HG03378 (cell line): ENCODE results near the gene GULP1.

Experiments
- ATAC-seq: cut with Tn5 transposase; IDR thresholded peaks from one replicate; pipeline ENCODE4 v1.9.1; 2021; ENCODE audit warnings: mild to moderate bottlenecking, moderate library complexity; ENCODE audit not compliant: unreplicated experiment

GULP1 gene

GRCh38 chr2:188322569-188323551, 31.2 kb downstream of the GULP1 start:
- no peak for ATAC-seq

DNA sequence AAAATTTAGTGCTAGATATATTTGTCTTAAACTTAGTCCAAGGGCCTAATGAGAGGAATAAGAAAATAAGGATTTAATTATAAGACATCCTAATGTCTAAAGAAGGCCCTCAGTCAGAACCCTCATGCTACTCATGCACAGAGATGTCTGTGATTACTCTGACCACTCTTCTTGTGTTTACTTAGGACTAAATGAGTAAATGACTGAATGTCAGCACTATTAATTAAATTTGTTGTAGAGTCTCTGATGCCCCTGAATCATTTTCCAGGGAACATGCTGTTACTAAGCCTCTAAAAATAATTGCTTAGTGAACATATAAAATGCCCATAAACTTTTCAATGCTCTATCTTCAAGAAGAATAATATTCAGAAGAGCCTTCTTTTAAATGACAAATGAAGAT, 32.4 kb downstream of the GULP1 start:
- no peak for ATAC-seq

DNA sequence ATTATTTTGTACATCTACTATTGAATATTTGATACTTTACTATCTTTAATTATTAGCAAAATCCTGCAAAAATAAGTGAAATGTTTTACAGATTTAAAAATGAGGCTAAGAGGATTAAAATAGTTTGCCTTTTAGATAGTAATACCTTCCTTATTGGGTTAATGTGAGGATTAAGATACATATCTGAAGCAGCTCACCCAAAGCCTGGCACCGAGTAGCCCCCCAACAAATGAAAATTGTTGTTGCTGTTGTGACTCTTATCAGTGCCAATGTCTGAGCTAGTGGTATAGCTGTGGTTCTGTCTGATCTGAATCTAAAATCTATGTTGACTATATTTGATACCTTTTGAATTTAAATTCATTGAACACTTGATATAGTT, 34.6 kb downstream of the GULP1 start:
- no peak for ATAC-seq

DNA sequence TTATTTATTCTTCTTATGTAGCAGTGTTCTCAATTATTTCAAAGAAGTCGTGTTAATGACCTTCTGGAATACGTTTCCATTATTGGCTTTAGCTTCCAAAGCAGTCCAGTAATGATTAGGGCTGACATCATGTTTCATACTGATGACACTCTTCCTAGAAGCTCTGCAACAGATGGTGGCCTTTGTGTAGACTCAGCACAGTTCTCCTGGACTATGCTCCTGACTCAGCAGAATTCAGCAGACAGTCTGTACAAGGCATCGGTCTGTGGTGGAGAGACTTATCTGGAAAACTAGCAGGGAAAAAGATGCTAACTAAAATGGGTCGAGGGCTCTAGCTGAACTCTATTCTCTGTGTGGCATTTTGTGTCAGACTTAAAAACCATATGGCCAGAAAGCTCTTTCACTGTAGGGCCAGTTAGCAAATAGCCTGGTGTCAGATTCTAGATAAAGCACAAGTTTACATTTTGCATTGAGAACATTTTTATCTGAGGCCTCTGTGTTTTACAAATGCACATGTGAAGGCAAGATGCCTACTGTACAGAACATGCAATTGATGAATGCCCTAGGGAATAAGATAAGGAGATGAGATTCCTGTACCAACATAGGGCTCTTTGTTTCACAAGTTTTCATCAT, 35.1 kb downstream of the GULP1 start:
- ATAC-seq = no peak

GRCh38 chr2:188327518-188328213, 36.0 kb downstream of the GULP1 start:
- no peak for ATAC-seq

GRCh38 chr2:188328419-188328818, 36.7 kb downstream of the GULP1 start:
- ATAC-seq = no peak

GRCh38 chr2:188330316-188331053, 38.8 kb downstream of the GULP1 start:
- no peak for ATAC-seq

DNA sequence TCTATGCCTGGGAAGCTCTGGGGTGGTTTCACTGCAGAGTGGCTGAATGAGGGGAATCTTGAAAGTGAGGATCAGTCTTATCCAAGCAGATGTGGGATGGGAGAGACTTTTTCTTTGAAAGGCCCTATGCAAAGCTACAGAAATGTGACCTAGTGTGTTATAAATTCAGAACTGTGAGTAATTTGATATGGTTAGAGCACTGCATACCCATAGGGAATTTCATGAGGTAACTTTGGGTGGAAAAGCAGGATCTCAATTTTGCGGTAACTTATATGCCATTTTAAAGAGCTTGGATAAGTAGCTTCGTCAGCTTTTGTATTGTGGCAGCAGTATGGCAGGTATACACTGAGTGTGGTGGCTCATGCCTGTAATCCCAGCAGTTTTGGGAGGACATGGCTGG, 40.9 kb downstream of the GULP1 start:
- no peak for ATAC-seq

- ATAC-seq = no peak
These were observed 42.3 kb downstream of the GULP1 start for GRCh38 chr2:188333751-188334524.

DNA sequence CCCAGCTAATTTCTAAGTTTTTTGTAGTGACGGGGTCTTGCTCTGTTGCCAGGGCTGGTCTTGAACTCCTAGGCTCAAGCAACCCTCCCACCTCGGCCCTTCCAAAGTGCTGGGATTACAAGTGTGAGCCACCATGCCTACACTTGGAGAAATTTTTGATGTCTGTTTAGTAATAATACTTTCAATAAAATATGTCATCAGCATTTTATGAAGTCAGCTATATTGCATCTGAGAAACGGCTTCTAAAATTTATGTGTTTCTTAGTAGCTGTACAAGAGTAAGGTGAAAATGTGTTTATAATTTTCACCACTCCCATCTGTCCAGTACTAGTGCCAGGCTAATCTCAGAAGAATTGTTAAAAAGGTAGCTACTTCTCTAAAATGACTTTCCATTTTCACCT, 46.8 kb downstream of the GULP1 start:
- no peak for ATAC-seq

DNA sequence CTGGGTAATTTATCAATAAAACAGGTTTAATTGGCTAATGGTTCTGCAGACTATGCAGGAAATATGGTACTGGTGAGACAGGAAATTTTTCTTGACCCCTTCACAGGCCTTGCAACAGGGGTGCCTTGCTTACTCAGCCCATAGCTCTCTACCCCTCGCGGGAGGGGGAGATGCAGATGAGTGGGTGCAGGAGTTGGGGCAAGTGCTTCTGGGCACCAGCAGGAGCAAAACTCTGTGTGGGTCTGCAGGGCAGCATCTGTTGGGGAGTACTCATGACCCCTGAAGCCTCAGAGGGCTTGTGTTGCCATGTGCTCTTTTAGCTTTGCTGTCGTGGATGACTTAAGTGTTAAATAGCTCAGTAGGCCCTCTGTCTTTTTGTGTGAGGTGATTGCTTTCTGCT, 48.6 kb downstream of the GULP1 start:
- ATAC-seq = no peak

DNA sequence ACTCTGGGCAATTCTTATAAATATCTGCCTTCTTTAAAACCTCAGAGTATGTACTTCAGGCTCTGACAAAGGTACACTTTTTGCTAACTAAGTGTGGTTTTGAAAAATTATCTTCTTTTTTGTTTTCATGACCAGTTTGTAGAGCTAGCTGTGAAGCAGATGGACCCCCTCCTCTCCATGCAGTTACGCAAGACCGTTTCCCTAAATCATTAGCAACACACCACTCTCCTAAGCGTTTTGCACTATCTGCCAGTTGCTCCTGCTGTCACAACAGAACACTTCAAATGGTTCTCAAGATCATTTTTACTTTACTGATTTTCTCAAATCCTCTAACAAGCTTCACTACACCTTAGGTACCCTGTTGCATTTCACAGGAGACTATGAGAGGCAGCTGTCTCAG, 53.3 kb downstream of the GULP1 start:
- ATAC-seq = no peak

DNA sequence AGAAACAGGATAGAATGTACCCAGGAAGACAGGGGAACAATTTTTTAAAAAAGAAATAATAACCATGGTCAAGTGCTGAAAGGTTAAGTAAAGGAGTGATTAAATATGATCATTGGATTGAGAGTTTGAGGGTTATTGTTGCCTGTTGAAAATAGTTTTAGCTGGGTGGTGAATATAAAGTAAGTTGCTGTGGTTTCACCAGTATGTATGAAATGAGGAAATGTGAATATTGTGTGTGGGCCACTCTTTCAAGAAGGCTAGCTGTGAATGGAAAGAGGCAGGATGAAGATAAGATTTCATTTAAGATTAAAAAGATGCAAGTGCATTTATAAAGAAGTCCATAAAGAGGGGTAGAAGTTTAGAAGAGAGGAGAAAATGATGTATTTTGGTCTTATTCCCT, 53.8 kb downstream of the GULP1 start:
- no peak for ATAC-seq

- ATAC-seq = no peak
These were observed 54.3 kb downstream of the GULP1 start for GRCh38 chr2:188345831-188346458.

DNA sequence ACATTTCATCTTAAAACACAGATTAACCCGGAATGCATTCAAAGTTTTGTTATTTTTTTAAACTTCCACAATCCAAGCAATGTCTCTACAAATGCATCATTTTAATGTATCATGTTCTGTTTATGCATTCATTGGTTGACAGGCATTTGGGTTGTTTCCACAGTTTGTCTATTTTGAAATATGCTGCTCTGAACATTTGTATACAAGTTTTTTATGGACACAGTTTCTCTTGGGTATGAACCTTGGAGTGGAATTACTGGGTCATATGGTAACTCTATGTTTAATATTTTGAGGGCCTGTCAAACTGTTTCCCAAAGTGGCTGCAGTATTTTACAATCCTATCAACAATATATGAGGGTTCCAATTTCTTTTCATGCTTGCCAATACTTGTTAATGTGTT, 57.3 kb downstream of the GULP1 start:
- no peak for ATAC-seq

DNA sequence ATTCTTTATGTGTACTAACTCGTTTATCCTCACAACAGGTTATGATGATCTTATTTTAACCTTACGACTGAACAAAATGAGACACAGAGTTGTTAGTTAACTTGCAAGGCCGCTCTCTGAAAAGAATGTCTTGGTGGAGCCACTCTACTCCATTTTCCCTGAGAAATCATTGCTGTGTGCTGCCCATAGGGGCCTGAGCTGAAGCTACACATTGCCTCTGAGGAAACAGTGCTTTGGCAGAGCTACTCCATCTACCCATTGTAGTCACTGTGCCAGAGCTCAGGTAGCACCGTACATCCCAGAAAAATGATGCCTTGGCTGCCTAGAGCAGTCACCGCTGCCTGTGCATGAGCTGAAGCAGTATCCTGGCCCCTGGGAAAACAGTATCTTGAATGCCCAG, 61.6 kb downstream of the GULP1 start:
- no peak for ATAC-seq

- ATAC-seq = no peak
These were observed 69.0 kb downstream of the GULP1 start for GRCh38 chr2:188360485-188361263.

GRCh38 chr2:188364033-188364630, 72.5 kb downstream of the GULP1 start:
- ATAC-seq = no peak
